OCI-LY3 (cell line): ENCODE measurements around the gene MSI2.

Experiments
- H2AFZ ChIP-seq: fragments of 200-600, 300-600 bp; shearing (Covaris generic); 2 replicates; pipeline ENCODE4 v1.6.0; 2014; ENCODE audit warnings: antibody characterized with exemption, low read depth, low read length
- H3K27ac ChIP-seq: fragments of 200-600, 300-600 bp; sonication (generic); 2 replicates; pipeline ENCODE4 v1.5.1; 2014; ENCODE audit warnings: mild to moderate bottlenecking, low read length, moderate library complexity, mixed read lengths
- H3K27me3 ChIP-seq: fragments of 200-600, 300-600 bp; sonication (generic); 2 replicates; pipeline ENCODE4 v1.6.1; 2014; ENCODE audit warnings: low read depth, low read length, mixed read lengths
- H3K36me3 ChIP-seq: fragments of 200-600, 300-600 bp; sonication (generic); replicated peaks from 2 replicates; pipeline ENCODE3; 2014; ENCODE audit warnings: low read depth, low read length, mixed read lengths
- H3K4me1 ChIP-seq: fragments of 300-600, 200-600 bp; sonication (generic); 2 replicates; pipeline ENCODE4 v1.6.1; 2014; ENCODE audit warnings: low read length, mixed read lengths
- H3K4me2 ChIP-seq: fragments of 200-600, 300-600 bp; sonication (generic); 2 replicates; pipeline ENCODE4 v1.6.1; 2014; ENCODE audit warnings: low read length, mixed read lengths
- H3K4me3 ChIP-seq: fragments of 300-600, 200-600 bp; sonication (generic); 2 replicates; pipeline ENCODE4 v1.5.1; 2014; ENCODE audit warnings: antibody characterized with exemption, mild to moderate bottlenecking, low read length, moderate library complexity
- H3K79me2 ChIP-seq: fragments of 300-600, 200-600 bp; shearing (Covaris generic); 2 replicates; pipeline ENCODE4 v1.6.1; 2014; ENCODE audit warnings: mild to moderate bottlenecking, low read length, mixed read lengths
- H3K9ac ChIP-seq: fragments of 300-600, 200-600 bp; shearing (Covaris generic); 2 replicates; pipeline ENCODE4 v1.6.0; 2014; ENCODE audit warnings: mild to moderate bottlenecking, low read length, moderate library complexity
- H3K9me3 ChIP-seq: fragments of 200-600, 300-600 bp; shearing (Covaris generic); 2 replicates; pipeline ENCODE4 v1.6.1; 2014; ENCODE audit warnings: low read length, mixed read lengths; ENCODE audit not compliant: insufficient read depth
- H4K20me1 ChIP-seq: fragments of 200-600, 300-600 bp; sonication (generic); 2 replicates; pipeline ENCODE4 v1.6.1; 2016; ENCODE audit warnings: low read length, mixed read lengths; ENCODE audit not compliant: insufficient read depth
- CTCF ChIP-seq: fragments of 200-600, 300-600 bp; sonication (generic); IDR thresholded peaks from 2 replicates; pipeline ENCODE4 v1.5.1; 2014; ENCODE audit warnings: antibody characterized with exemption, low read length, low read depth
- EZH2phosphoT487 ChIP-seq: fragments of 200-600 bp; shearing (Covaris generic); IDR thresholded peaks from 2 replicates; pipeline ENCODE4 v1.6.1; 2018; ENCODE audit warnings: antibody characterized with exemption, mixed run types, low read depth

The MSI2 gene

GRCh38 chr17:57330587-57330986 is 74.3 kb downstream of the MSI2 start:
- H3K27ac ChIP-seq: no peak overlapping the region
- H3K9ac ChIP-seq: no peak overlapping the region
- 0 out of 2 replicates have a peak, but pooled peaks cover 3% of the 10 kb centered on the region for H3K79me2 ChIP-seq
- no peaks in the 10 kb centered on the region for H3K9me3 ChIP-seq
- no peaks in the 10 kb centered on the region for H3K27me3 ChIP-seq
- TF ChIP-seq EZH2phosphoT487 (no peak), CTCF (no peak)
- peaks cover 41% of the 10 kb centered on the region for H4K20me1 ChIP-seq
- H2AFZ ChIP-seq: no peak overlapping the region
- H3K36me3 ChIP-seq: no peaks in the 10 kb centered on the region
- H3K4me1 ChIP-seq: no peaks in the 10 kb centered on the region
- H3K4me3 ChIP-seq: no peak overlapping the region
- H3K4me2 ChIP-seq: no peak overlapping the region

GRCh38 chr17:57331423-57331822 is 75.1 kb downstream of the MSI2 start:
- Histone ChIP-seq H3K4me1 (no peaks in the 10 kb centered on the region), H3K27ac (no peak overlapping the region), H3K79me2 (0 out of 2 replicates have a peak, but pooled peaks cover 3% of the 10 kb centered on the region), H3K36me3 (no peaks in the 10 kb centered on the region), H3K9me3 (no peaks in the 10 kb centered on the region), H2AFZ (no peak overlapping the region), H3K4me2 (no peak overlapping the region), H4K20me1 (peaks cover 41% of the 10 kb centered on the region), H3K4me3 (no peak overlapping the region), H3K9ac (no peak overlapping the region), H3K27me3 (no peaks in the 10 kb centered on the region)
- TF ChIP-seq CTCF (no peak), EZH2phosphoT487 (no peak)

- Histone ChIP-seq H3K4me2 (no peak overlapping the region), H3K9me3 (no peaks in the 10 kb centered on the region), H3K9ac (no peak overlapping the region), H3K27me3 (no peaks in the 10 kb centered on the region), H4K20me1 (peaks cover 42% of the 10 kb centered on the region), H3K4me1 (no peaks in the 10 kb centered on the region), H3K36me3 (peaks cover 7% of the 10 kb centered on the region), H3K79me2 (peaks cover 7% of the 10 kb centered on the region; the same call in 1 of the 2 replicates), H3K27ac (no peak overlapping the region), H2AFZ (no peak overlapping the region), H3K4me3 (no peak overlapping the region)
- no peak for TF ChIP-seq CTCF
- no peak for TF ChIP-seq EZH2phosphoT487
Observed at GRCh38 chr17:57332501-57332900, 76.2 kb downstream of the MSI2 start.

GRCh38 chr17:57335195-57335792 is 79.0 kb downstream of the MSI2 start:
- Histone ChIP-seq H3K27me3 (0 out of 2 replicates have a peak, but pooled peaks cover 2% of the 10 kb centered on the region), H2AFZ (no peak overlapping the region), H4K20me1 (peaks cover 55% of the 10 kb centered on the region), H3K4me1 (peaks cover 17% of the 10 kb centered on the region), H3K27ac (no peak overlapping the region), H3K9me3 (no peaks in the 10 kb centered on the region), H3K4me3 (no peak overlapping the region), H3K4me2 (no peak overlapping the region), H3K79me2 (peaks cover 18% of the 10 kb centered on the region), H3K9ac (no peak overlapping the region), H3K36me3 (peaks cover 20% of the 10 kb centered on the region)
- no peak for TF ChIP-seq CTCF
- TF ChIP-seq EZH2phosphoT487: no peak
